ENCODE data around the gene AKAP3.

DNA sequence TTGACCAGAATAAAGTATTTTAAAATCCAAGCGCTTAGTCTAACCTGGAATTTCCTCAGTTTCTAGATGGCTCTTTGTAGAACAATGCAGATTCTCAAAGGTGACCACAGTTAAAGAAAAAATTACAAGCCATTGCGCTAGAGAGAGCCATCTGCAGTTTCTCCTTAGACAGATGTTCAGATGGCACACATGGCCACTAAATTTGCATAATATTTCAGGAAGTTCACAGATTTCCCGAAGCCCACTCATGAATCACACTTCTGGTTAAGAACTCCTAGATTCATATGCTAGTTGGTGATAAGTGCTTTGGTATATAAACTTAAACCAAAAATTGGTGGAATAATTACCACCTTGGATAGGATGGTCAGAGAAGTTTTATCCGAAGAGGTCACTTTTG lies 749 bp downstream of the AKAP3 start:
- no peak for TF ChIP-seq POLR2AphosphoS5 (IDR thresholded peaks at IDR 0.05)
- no peak for TF ChIP-seq CTCF (IDR thresholded peaks at IDR 0.05)
- TF ChIP-seq POLR2A (IDR thresholded peaks at IDR 0.05): no peak
- TF ChIP-seq EP300 (IDR thresholded peaks at IDR 0.05; ENCODE audit: low read depth): no peak
